MCF 10A (cell line): ENCODE data around the gene PELI1. TPM values are rescaled to one million over a fixed set of nuclear protein-coding genes. Genes with fewer than 3 reads are reported as not detected.

ENCODE experiments used
- BruUV-seq: library from RNA; stranded (reverse); fragments of 400-500 nt; replicated peaks from 2 replicates; lab custom pipeline; 2021; lab: Mats Ljungman, UMichigan
- CTCF ChIA-PET: fragments of 300-600 bp; sonication (Branson Sonifier 250); formaldehyde crosslinking; extraction: SDS; loops from one replicate; lab custom pipeline; 2021; ENCODE audit warnings: antibody characterized with exemption, inconsistent platforms; lab: Yijun Ruan, JAX
- POLR2A ChIA-PET: fragments of 300-600, 350-650 bp; sonication (Branson Sonifier 250); formaldehyde crosslinking; extraction: SDS; loops from one replicate; lab custom pipeline; 2020; ENCODE audit warnings: antibody characterized with exemption, inconsistent platforms; lab: Yijun Ruan, JAX
- DNase-seq: peaks from one replicate; pipeline ENCODE4 v3.0.0-alpha.2; 2018; ENCODE audit not compliant: unreplicated experiment
- H3K27ac Mint-ChIP-seq: one replicate; pipeline ENCODE4 v1.8.0; 2022; ENCODE audit warnings: mild to moderate bottlenecking, low read depth, mixed read lengths; ENCODE audit not compliant: unreplicated experiment
- H3K27me3 Mint-ChIP-seq: one replicate; pipeline ENCODE4 v1.8.0; 2022; ENCODE audit warnings: mixed read lengths; ENCODE audit not compliant: insufficient read depth, unreplicated experiment
- H3K36me3 Mint-ChIP-seq: one replicate; pipeline ENCODE4 v1.8.0; 2022; ENCODE audit warnings: mild to moderate bottlenecking, moderate library complexity, mixed read lengths; ENCODE audit not compliant: insufficient read depth, unreplicated experiment
- H3K4me1 Mint-ChIP-seq: one replicate; pipeline ENCODE4 v1.8.0; 2022; ENCODE audit warnings: mixed read lengths; ENCODE audit not compliant: insufficient read depth, unreplicated experiment
- H3K4me3 Mint-ChIP-seq: one replicate; pipeline ENCODE4 v1.8.0; 2022; ENCODE audit warnings: mild to moderate bottlenecking, moderate library complexity, mixed read lengths; ENCODE audit not compliant: unreplicated experiment
- H3K9me3 Mint-ChIP-seq: one replicate; pipeline ENCODE4 v1.8.0; 2022; ENCODE audit warnings: mixed read lengths; ENCODE audit not compliant: unreplicated experiment
- CTCF ChIP-seq: fragments of 200-600 bp; IDR thresholded peaks from one replicate; pipeline ENCODE4 v1.8.0; 2022; ENCODE audit warnings: antibody characterized with exemption, mild to moderate bottlenecking; ENCODE audit not compliant: unreplicated experiment
- intact Hi-C: fragments of 100-400 bp; cut with micrococcal nuclease; formaldehyde crosslinking; loops from 2 replicates; pipeline ENCODE4 v1.14.1; 2022
- total RNA-seq: library from RNA; stranded (reverse); gene quantifications from 2 replicates; pipeline ENCODE4 v1.2.3, GENCODE V29; 2022

The PELI1 gene
- total RNA-seq, 1 experiment from 2014 or later: 16.3 TPM

- H3K27me3 Mint-ChIP-seq: no peaks in the 10 kb centered on the region
- CTCF ChIA-PET: no interaction called here
- intact Hi-C loops: no loop called here
- DNase-seq: peak; percentile 59
- POLR2A ChIA-PET: interaction anchor here (0.9 to 5.1 kb wide), 8 partner anchors 9 to 90 kb away, joined by 3 to 36 read pairs (median 10); no protein-coding TSS in a partner anchor
- H3K9me3 Mint-ChIP-seq: peaks cover 7% of the 10 kb centered on the region
- H3K4me1 Mint-ChIP-seq: peaks cover 23% of the 10 kb centered on the region
- H3K27ac Mint-ChIP-seq: peak overlapping the region; percentile 62
- BruUV-seq: no TSS peak
- no peaks in the 10 kb centered on the region for H3K36me3 Mint-ChIP-seq
- H3K4me3 Mint-ChIP-seq: peak overlapping the region; percentile 72
- TF ChIP-seq CTCF: no peak
Measured at GRCh38 chr2:64120928-64121327, 23.3 kb downstream of the PELI1 start.

DNA sequence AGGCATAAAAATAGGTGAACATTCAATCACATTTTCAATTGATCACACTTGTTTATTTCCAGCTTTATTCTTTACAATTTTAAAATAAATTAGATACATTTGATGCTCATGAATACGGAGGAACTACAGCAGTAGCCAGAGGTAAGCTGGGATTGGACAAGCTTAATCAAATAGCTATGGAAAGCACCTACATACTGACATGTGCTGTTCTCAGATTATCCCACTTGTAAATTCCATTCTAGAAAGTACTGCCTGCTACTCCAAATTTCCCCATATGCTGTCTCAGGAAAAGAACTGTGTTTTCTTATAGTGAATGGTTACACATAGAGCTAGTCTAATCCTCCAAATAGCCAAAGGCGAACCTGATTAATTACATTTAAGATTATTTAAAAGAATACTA is 24.2 kb downstream of the PELI1 start:
- intact Hi-C loops: no loop called here
- BruUV-seq: no TSS peak

GRCh38 chr2:64119369-64119768 is 24.9 kb downstream of the PELI1 start:
- Mint-ChIP-seq H3K4me1 (peaks cover 29% of the 10 kb centered on the region), H3K27ac (peak overlapping the region; percentile 51), H3K4me3 (no peak overlapping the region), H3K9me3 (peaks cover 7% of the 10 kb centered on the region), H3K36me3 (no peaks in the 10 kb centered on the region), H3K27me3 (no peaks in the 10 kb centered on the region)
- no peak for DNase-seq
- no peak for TF ChIP-seq CTCF
- ChIA-PET CTCF (interaction anchor here (1.3 kb wide), 1 partner anchor 14 kb away, joined by 4 read pairs; no protein-coding TSS in a partner anchor), POLR2A (interaction anchor here (0.6 to 5.1 kb wide), 7 partner anchors 11 to 56 kb away, joined by 3 to 36 read pairs (median 10); no protein-coding TSS in a partner anchor)
- BruUV-seq: no TSS peak
- intact Hi-C loops: loop anchor here (10.0 kb wide), 1 partner anchor 55 kb away; no protein-coding TSS in a partner anchor

More for the DNA sequence above, 24.2 kb downstream of the PELI1 start:
- TF ChIP-seq CTCF: no peak
- peak overlapping the region; percentile 62 for H3K27ac Mint-ChIP-seq
- DNase-seq: no peak
- peaks cover 23% of the 10 kb centered on the region for H3K4me1 Mint-ChIP-seq
- ChIA-PET CTCF (no interaction called here), POLR2A (interaction anchor here (0.8 to 5.1 kb wide), 7 partner anchors 11 to 91 kb away, joined by 3 to 36 read pairs (median 10); no protein-coding TSS in a partner anchor)
- no peak overlapping the region for H3K4me3 Mint-ChIP-seq
- peaks cover 7% of the 10 kb centered on the region for H3K9me3 Mint-ChIP-seq
- H3K36me3 Mint-ChIP-seq: no peaks in the 10 kb centered on the region
- no peaks in the 10 kb centered on the region for H3K27me3 Mint-ChIP-seq

DNA sequence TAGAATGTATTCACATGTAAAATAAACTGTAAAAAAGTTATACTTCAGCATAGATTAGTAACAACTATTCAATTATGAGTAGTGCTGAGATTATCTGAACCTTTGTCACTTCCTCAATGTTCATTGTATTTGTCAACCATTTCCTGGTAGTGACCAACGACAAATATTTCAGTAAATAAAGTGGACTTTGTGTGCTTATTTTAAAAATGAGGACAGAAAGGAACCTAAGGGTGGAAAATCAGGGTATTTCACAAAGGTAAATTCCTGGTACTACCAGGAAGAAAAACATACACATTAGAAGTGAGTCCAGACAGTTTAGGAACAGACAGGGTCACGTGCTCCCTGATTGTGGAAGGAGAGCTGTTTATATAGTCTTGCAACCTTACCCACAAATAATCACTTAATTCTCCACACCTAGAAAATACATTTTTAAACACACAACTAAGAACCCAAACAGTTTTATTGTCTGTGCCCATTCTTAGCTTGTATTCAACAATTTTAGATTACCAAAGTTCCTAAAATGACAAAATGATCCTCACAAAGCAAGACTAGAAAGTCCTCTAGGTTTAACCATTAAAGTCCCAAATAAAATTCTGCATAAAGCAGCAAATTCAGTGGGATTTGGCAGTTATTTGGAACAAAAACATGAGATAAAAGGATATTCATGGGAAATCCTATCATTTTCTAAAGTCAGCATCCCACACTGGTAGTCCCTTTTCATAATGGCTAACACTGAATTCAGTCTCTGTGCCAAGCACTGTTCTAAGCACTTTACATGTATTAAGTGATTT is 28.2 kb downstream of the PELI1 start:
- Mint-ChIP-seq H3K4me1 (peaks cover 30% of the 10 kb centered on the region), H3K27ac (no peak overlapping the region), H3K36me3 (no peaks in the 10 kb centered on the region), H3K9me3 (no peaks in the 10 kb centered on the region), H3K4me3 (no peak overlapping the region), H3K27me3 (no peaks in the 10 kb centered on the region)
- no peak for TF ChIP-seq CTCF
- CTCF ChIA-PET: interaction anchor here (1.0 to 1.3 kb wide), 2 partner anchors 15 to 52 kb away, joined by 3 to 4 read pairs; no protein-coding TSS in a partner anchor
- no TSS peak for BruUV-seq
- no peak for DNase-seq
- intact Hi-C loops: loop anchor here (10.0 kb wide), 1 partner anchor 51 kb away; no protein-coding TSS in a partner anchor
- POLR2A ChIA-PET: interaction anchor here (0.7 to 1.0 kb wide), 3 partner anchors 17 to 197 kb away, joined by 3 read pairs; no protein-coding TSS in a partner anchor
